GM18861 (cell line): ENCODE data around the gene MAST1.
"Not testable (repeated sequence)": the region's sequence is repeated elsewhere in the genome, so short reads cannot be mapped to it uniquely, and the experiment has no call there.

Experiments
- ATAC-seq: cut with Tn5 transposase; IDR thresholded peaks from one replicate; pipeline ENCODE4 v1.9.1; 2021; ENCODE audit not compliant: unreplicated experiment

The MAST1 gene

DNA sequence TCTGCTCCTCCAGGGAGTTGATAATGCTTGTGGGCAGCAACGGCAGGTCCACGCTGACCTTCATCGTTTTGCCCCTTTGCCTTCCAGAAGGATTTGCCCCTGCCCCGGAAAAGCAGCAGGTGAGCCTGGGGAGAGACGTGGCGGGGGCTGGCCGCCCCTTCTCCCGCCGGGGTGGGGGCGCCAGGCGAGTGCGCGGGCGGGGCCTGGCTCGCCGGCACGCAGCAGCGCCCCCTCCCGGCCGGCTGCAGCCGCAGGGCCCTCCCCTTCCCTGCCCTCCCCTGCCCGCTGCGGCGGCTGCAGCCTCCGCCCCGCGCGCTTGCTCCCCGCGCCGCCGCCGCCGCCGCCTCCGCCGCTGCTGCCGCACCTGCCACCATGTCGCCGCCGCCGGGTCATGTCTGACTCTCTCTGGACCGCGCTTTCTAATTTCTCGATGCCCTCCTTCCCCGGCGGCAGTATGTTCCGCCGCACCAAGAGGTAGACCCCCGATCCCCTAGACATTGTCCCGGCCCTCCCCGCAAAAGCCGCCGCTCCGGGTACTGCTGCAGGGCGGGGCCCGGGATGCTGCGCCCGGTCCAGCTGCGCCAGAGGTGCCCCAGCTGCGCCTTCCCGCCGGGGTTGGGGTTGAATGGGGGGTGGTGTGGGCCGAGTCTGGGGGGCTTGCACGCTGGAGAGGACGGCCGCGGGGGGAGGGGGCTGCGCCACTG, at the start of gene MAST1:
Gene MAST1 (plus strand): TSS at position 334 of the 704 bp plus-strand sequence. CDS start 58 bp downstream, at position 392.
- no peak for ATAC-seq

DNA sequence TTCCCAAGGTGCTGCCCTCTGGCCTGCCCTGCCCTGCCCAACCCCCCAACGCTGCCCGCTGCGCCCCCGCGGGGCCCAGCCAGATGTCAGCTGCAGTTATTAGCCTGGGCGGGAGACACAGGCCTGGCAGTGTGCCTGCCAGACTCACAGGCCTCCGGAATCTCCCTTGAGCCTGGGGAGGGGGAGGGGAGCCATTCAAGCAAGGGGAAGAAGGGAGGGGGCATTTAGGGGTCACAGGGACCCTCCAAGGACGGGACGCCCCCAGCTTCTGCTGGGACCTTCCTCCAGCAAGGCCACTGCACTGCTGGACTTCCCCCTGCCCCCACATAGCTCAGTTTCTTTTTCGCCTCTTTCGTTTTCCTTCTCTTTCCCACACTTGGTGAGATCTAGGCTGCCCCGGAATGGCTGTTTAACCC, 49.6 kb upstream of the MAST1 start:
- no peak for ATAC-seq

DNA sequence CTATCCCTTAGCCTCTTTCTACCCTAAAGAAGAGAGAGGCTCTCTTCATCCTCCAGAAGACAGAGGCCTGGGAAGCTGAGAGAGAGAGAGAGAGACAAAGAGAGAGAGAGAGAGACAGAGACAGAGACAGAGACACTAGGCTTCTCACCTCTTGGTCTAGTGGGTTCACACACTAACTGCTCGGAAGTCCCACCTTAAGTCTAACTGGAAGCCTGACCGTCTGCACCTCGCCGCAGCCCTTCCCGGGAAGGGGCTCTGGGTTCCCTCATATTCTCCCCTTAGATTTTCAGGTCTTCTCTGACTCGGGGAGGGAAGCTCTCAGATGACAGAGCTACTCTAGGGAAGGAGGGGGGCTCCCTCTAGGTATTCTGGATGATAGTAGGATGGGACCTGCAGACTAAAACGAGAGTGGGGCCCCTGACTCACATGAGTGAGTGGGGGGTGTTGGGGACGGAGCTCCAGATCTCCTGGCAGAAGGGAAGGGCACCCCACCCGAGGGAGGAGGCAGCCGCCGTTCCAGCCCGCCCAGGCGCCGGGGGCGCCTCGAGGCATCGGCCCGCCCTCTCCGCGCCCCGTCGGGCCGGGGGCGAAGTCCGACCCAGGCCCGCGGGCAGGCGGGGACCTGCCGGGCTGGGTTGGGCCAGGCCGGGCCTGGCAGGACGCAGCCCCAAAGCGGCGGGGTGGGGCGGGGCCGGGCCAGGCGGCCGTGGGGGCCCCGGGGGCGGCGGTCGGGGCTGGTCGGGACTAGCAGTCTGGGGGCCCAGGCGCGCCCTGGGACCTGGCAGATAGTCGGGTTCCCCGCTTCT, 49.0 kb upstream of the MAST1 start:
- no peak for ATAC-seq

GRCh38 chr19:12789904-12790619, 48.3 kb upstream of the MAST1 start:
- peak; percentile 30 for ATAC-seq

DNA sequence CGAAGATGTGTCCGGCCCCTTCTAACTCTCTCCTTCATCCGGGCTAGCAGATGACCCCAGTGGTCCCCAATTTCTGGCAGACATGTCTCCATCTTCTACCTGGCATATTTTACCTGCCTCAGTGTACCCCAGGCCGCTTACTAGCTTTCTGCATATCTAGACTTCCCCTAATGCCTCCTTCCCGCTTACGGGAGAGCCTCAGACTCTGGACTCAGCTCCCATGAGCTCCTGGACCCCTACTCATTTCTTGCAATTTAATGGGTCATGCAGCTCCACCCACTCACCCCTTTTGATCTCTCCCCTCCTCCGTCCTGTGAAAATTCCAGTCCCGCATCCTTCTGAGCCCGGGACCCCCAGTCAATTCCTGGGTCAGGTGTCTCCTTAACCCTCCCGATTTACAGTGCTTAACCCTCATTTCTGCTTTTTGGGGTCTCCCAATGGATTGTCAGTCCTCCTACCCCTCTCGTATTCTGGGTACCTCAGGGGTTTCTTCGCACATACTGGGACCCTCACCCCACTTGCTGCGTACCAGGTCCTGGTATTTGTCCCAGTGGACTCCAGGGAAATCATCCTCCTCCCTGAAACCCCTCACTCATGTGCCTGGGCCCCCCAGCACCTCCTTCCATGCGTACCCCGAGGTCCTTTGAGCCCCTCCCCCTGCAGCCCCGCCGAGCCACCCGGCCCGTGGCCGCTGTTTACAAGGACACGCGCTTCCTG, 47.5 kb upstream of the MAST1 start:
- no peak for ATAC-seq

DNA sequence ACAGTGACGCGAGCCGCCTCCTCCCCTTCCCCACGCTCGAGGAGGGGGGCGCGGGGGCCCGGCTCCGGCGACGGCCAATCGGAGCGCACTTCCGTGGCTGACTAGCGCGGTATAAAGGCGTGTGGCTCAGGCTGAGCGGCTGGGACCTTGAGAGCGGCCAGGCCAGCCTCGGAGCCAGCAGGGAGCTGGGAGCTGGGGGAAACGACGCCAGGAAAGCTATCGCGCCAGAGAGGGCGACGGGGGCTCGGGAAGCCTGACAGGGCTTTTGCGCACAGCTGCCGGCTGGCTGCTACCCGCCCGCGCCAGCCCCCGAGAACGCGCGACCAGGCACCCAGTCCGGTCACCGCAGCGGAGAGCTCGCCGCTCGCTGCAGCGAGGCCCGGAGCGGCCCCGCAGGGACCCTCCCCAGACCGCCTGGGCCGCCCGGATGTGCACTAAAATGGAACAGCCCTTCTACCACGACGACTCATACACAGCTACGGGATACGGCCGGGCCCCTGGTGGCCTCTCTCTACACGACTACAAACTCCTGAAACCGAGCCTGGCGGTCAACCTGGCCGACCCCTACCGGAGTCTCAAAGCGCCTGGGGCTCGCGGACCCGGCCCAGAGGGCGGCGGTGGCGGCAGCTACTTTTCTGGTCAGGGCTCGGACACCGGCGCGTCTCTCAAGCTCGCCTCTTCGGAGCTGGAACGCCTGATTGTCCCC, 46.8 kb upstream of the MAST1 start, which contains the start of gene JUNB:
Gene JUNB (plus strand): TSS at position 142 of the 706 bp plus-strand sequence. CDS start 286 bp downstream, at position 428.
- peak; percentile 21 for ATAC-seq

DNA sequence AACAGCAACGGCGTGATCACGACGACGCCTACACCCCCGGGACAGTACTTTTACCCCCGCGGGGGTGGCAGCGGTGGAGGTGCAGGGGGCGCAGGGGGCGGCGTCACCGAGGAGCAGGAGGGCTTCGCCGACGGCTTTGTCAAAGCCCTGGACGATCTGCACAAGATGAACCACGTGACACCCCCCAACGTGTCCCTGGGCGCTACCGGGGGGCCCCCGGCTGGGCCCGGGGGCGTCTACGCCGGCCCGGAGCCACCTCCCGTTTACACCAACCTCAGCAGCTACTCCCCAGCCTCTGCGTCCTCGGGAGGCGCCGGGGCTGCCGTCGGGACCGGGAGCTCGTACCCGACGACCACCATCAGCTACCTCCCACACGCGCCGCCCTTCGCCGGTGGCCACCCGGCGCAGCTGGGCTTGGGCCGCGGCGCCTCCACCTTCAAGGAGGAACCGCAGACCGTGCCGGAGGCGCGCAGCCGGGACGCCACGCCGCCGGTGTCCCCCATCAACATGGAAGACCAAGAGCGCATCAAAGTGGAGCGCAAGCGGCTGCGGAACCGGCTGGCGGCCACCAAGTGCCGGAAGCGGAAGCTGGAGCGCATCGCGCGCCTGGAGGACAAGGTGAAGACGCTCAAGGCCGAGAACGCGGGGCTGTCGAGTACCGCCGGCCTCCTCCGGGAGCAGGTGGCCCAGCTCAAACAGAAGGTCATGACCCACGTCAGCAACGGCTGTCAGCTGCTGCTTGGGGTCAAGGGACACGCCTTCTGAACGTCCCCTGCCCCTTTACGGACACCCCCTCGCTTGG, 46.1 kb upstream of the MAST1 start:
- no peak for ATAC-seq

- no peak for ATAC-seq
Measured at GRCh38 chr19:12792853-12793289, 45.4 kb upstream of the MAST1 start.

GRCh38 chr19:12793290-12794195, 44.8 kb upstream of the MAST1 start:
- peak; percentile 18 for ATAC-seq

GRCh38 chr19:12794196-12794941, 43.9 kb upstream of the MAST1 start:
- no peak for ATAC-seq

- no peak for ATAC-seq
Measured at GRCh38 chr19:12794971-12795381, 43.3 kb upstream of the MAST1 start.

DNA sequence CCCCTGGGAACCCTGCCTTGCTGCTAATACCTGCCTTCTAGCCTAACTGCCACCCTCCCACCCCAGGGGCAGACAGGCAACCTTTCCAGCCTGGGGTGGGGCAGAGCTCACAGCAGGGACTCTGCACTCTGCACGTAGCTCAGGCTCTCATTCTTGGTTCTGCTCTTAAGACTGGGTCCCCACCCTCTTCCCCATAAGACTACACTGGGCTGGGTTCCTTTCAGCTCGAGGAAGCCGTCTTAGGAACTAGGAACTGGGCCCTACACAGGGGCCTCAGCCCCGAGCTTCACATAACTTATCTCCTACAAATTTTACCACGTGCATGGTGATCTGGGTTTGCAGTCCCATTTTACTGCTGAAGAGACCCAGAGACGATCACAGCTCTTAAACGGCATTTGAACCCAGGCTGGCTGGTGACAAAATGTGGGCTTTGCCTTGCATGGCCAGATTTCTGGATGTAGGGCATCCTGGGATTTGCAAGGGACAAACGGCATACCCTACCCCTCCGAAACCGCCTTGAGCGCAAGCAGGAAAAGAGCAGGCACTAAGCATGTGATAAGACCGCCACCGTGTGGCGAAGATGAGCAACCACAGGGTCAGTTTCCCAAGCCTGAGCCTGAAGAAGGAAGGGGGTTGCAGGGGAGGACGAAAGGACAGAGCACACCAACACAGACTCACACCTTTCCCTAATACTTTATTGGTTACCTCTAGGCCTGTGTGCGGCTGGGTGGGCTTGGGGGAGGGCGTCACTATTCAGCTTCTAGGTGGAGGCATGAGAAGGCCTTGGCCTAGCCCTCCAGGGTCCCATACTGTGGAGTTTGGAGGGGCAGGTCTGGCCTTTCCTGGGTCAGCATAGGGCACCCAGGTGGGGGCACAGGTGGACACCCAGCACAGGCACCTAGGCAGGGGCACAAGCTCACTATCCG, 41.9 kb upstream of the MAST1 start:
- ATAC-seq, result no peak

GRCh38 chr19:12797141-12797587, 41.2 kb upstream of the MAST1 start:
- no peak for ATAC-seq

DNA sequence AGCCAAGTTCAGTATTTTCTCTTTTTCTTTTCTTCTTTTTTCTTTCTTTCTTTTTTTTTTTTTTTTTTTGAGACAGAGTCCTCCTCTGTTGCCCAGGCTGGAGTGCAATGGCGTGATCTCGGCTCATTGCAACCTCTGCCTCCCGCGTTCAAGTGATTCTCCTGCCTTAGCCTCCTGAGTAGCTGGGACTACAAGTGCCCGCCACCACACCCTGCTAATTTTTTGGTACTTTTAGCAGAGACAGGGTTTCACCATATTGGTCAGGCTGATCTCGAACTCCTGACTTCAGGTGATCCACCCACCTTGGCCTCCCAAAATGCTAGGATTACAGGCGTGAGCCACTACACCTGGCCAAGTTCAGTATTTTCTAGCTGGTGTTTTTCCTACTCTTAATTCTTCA, 40.7 kb upstream of the MAST1 start:
- not testable (repeated sequence) for ATAC-seq

DNA sequence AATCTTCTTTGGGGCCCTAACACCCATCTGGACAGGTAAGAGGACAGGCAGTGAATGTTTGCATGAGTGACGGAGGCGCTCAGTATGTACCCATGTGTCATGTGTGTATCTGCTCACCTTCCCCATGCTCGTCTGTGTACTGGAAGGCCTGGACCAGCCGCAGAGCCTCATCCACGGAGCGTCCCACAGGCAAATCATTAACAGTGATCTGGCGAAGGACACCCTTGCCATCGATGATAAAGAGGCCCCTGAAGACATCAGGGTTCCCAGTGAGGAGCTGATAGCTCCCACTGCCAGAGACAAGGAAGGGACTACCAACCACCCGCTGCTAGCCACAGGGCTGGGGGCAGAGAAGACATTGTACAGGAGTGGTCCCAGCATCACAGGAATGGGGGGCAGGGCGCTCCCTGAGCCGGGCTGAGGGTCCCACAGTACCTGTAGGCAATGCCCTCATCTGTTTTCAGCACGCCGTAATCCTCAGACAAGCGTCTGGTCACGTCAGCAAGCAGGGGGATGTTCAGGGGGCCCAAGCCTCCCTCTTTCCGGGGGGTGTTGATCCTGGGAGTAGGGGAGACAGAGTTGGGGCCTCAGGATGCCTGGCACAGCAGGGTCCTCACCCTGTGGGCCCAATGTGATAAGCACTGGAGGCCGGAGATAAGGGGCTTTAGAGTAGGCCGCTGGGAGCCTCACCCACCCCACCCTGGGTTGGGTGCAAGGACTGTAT, 38.4 kb upstream of the MAST1 start:
- no peak for ATAC-seq

GRCh38 chr19:12800466-12800770, 37.9 kb upstream of the MAST1 start:
- no peak for ATAC-seq
